ENCODE results near the gene UBE2S.

Gene UBE2S

GRCh38 chr19:55362990-55363716 is 44.4 kb downstream of the UBE2S start, which contains the start of gene GARIN5B:
Gene GARIN5B (minus strand): TSS chr19:55363260. CDS start chr19:55363066, 194 bp downstream.
- Histone ChIP-seq H3F3A (ENCODE audit: insufficient read depth) (no peaks in the 10 kb centered on the region), H3K79me2 (ENCODE audit: insufficient read depth, low read length) (no peaks in the 10 kb centered on the region), H3K27me3 (ENCODE audit: low read length) (no peaks in the 10 kb centered on the region), H3K9me3 (ENCODE audit: insufficient read depth, low read length) (no peaks in the 10 kb centered on the region), H3K9me2 (replicated peaks; ENCODE audit: insufficient read depth, low read length) (no peaks in the 10 kb centered on the region), H2AFZ (ENCODE audit: low read depth, low read length, severe bottlenecking) (no peak within 1 kb of the TSS), H3K9ac (ENCODE audit: low read length) (no peak within 1 kb of the TSS), H3K4me3 (ENCODE audit: insufficient read depth, low read length, poor library complexity, severe bottlenecking) (no peak within 1 kb of the TSS), H3K36me3 (ENCODE audit: low read length) (no peaks in the 10 kb centered on the region), H3K27ac (ENCODE audit: low read depth, low read length) (no peak within 1 kb of the TSS), H3K4me2 (ENCODE audit: low read depth, low read length, poor library complexity, severe bottlenecking) (no peak within 1 kb of the TSS), H4K20me1 (ENCODE audit: low read depth, low read length) (no peaks in the 10 kb centered on the region)
- no peak for TF ChIP-seq CTCF (IDR thresholded peaks at IDR 0.05; ENCODE audit: insufficient read depth, low read length, poor library complexity, severe bottlenecking)
- TF ChIP-seq EZH2phosphoT487 (conservative IDR thresholded peaks at IDR 0.05; ENCODE audit: low read length): no peak

- H3K27ac ChIP-seq (ENCODE audit: low read depth, low read length): no peak overlapping the region
- no peaks in the 10 kb centered on the region for H4K20me1 ChIP-seq (ENCODE audit: low read depth, low read length)
- no peaks in the 10 kb centered on the region for H3K36me3 ChIP-seq (ENCODE audit: low read length)
- no peaks in the 10 kb centered on the region for H3K79me2 ChIP-seq (ENCODE audit: insufficient read depth, low read length)
- H3K9me2 ChIP-seq (replicated peaks; ENCODE audit: insufficient read depth, low read length): no peaks in the 10 kb centered on the region
- no peak overlapping the region for H3K9ac ChIP-seq (ENCODE audit: low read length)
- H3K27me3 ChIP-seq (ENCODE audit: low read length): no peaks in the 10 kb centered on the region
- no peak overlapping the region for H2AFZ ChIP-seq (ENCODE audit: low read depth, low read length, severe bottlenecking)
- TF ChIP-seq CTCF (IDR thresholded peaks at IDR 0.05; ENCODE audit: insufficient read depth, low read length, poor library complexity, severe bottlenecking) (no peak), EZH2phosphoT487 (conservative IDR thresholded peaks at IDR 0.05; ENCODE audit: low read length) (no peak)
- H3K4me3 ChIP-seq (ENCODE audit: insufficient read depth, low read length, poor library complexity, severe bottlenecking): no peak overlapping the region
- H3K9me3 ChIP-seq (ENCODE audit: insufficient read depth, low read length): no peaks in the 10 kb centered on the region
- H3K4me2 ChIP-seq (ENCODE audit: low read depth, low read length, poor library complexity, severe bottlenecking): no peak overlapping the region
- no peaks in the 10 kb centered on the region for H3F3A ChIP-seq (ENCODE audit: insufficient read depth)
These were observed 45.2 kb downstream of the UBE2S start for GRCh38 chr19:55362174-55362989.

DNA sequence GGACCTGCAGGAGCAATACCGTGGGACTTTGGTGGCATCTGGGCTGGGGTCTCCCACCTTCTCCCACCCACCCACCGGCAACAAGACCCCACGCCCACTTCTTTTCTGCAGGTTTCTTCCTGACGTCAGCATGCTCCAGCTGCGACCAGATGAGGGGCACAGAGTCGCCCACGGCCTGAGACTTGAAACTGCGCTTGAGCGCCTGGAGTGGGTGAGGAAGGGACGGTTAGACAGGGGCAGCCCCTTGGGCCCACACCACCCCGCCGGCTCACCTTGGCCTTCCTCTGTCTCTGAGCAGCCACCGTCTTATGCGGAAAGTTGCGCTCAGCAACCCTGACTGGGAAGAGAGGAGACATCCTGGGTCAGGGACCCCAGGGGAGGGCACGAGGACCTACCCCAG is 46.7 kb downstream of the UBE2S start:
- Histone ChIP-seq H3K36me3 (ENCODE audit: low read length) (no peaks in the 10 kb centered on the region), H4K20me1 (ENCODE audit: low read depth, low read length) (no peaks in the 10 kb centered on the region), H3K4me3 (ENCODE audit: insufficient read depth, low read length, poor library complexity, severe bottlenecking) (no peak overlapping the region), H3K27me3 (ENCODE audit: low read length) (no peaks in the 10 kb centered on the region), H3F3A (ENCODE audit: insufficient read depth) (no peaks in the 10 kb centered on the region), H3K4me2 (ENCODE audit: low read depth, low read length, poor library complexity, severe bottlenecking) (no peak overlapping the region), H3K27ac (ENCODE audit: low read depth, low read length) (no peak overlapping the region), H3K9me3 (ENCODE audit: insufficient read depth, low read length) (no peaks in the 10 kb centered on the region), H3K79me2 (ENCODE audit: insufficient read depth, low read length) (no peaks in the 10 kb centered on the region), H3K9ac (ENCODE audit: low read length) (no peak overlapping the region), H2AFZ (ENCODE audit: low read depth, low read length, severe bottlenecking) (no peak overlapping the region), H3K9me2 (replicated peaks; ENCODE audit: insufficient read depth, low read length) (no peaks in the 10 kb centered on the region)
- TF ChIP-seq CTCF (IDR thresholded peaks at IDR 0.05; ENCODE audit: insufficient read depth, low read length, poor library complexity, severe bottlenecking) (no peak), EZH2phosphoT487 (conservative IDR thresholded peaks at IDR 0.05; ENCODE audit: low read length) (no peak)
